ENCODE data around the gene NLGN2.

The NLGN2 gene

GRCh38 chr17:7380321-7380720 lies 27.3 kb upstream of the NLGN2 start:
- no peak for DNase-seq (ENCODE audit: low read depth in 1 of 2, low spot score in 1 of 2)
- Histone ChIP-seq H3K27me3 (ENCODE audit: insufficient read depth, poor library complexity, severe bottlenecking) (no peaks in the 10 kb centered on the region), H3K27ac (replicated peaks) (no peak overlapping the region), H3K4me3 (replicated peaks; ENCODE audit: insufficient read depth, low read length) (no peak overlapping the region)
- TF ChIP-seq GABPA (IDR thresholded peaks at IDR 0.05; ENCODE audit: low read depth) (no peak), SPI1 (IDR thresholded peaks at IDR 0.05; ENCODE audit: borderline replicate concordance, low read depth) (no peak), CTCF (IDR thresholded peaks at IDR 0.05; ENCODE audit: insufficient read depth, low read length) (no peak), POLR2AphosphoS5 (IDR thresholded peaks at IDR 0.05; ENCODE audit: low read depth) (no peak), REST (IDR thresholded peaks at IDR 0.05; ENCODE audit: insufficient replicate concordance, low read depth) (no peak)

- no peak for TF ChIP-seq REST (IDR thresholded peaks at IDR 0.05; ENCODE audit: insufficient replicate concordance, low read depth)
- TF ChIP-seq CTCF (IDR thresholded peaks at IDR 0.05; ENCODE audit: insufficient read depth, low read length) = no peak
- no peak for TF ChIP-seq POLR2AphosphoS5 (IDR thresholded peaks at IDR 0.05; ENCODE audit: low read depth)
- no peak for TF ChIP-seq SPI1 (IDR thresholded peaks at IDR 0.05; ENCODE audit: borderline replicate concordance, low read depth)
- no peak for TF ChIP-seq GABPA (IDR thresholded peaks at IDR 0.05; ENCODE audit: low read depth)
- no peak for DNase-seq (ENCODE audit: low read depth in 1 of 2, low spot score in 1 of 2)
- no peak within 1 kb of the TSS for H3K27ac ChIP-seq (replicated peaks)
- no peak within 1 kb of the TSS for H3K4me3 ChIP-seq (replicated peaks; ENCODE audit: insufficient read depth, low read length)
- H3K27me3 ChIP-seq (ENCODE audit: insufficient read depth, poor library complexity, severe bottlenecking) = no peaks in the 10 kb centered on the region
Observed at GRCh38 chr17:7380855-7381683, 26.6 kb upstream of the NLGN2 start, which contains the start of gene TNK1. TSS of gene TNK1 (plus strand) at chr17:7381089. CDS start at chr17:7382927, 1,838 bp downstream.

GRCh38 chr17:7382901-7383300 lies 24.7 kb upstream of the NLGN2 start:
- no peak for TF ChIP-seq POLR2AphosphoS5 (IDR thresholded peaks at IDR 0.05; ENCODE audit: low read depth)
- TF ChIP-seq REST (IDR thresholded peaks at IDR 0.05; ENCODE audit: insufficient replicate concordance, low read depth) = no peak
- no peak for TF ChIP-seq CTCF (IDR thresholded peaks at IDR 0.05; ENCODE audit: insufficient read depth, low read length)
- TF ChIP-seq SPI1 (IDR thresholded peaks at IDR 0.05; ENCODE audit: borderline replicate concordance, low read depth) = no peak
- TF ChIP-seq GABPA (IDR thresholded peaks at IDR 0.05; ENCODE audit: low read depth) = no peak
- Histone ChIP-seq H3K27me3 (ENCODE audit: insufficient read depth, poor library complexity, severe bottlenecking) (no peaks in the 10 kb centered on the region), H3K4me3 (replicated peaks; ENCODE audit: insufficient read depth, low read length) (no peak overlapping the region), H3K27ac (replicated peaks) (no peak overlapping the region)
- no peak for DNase-seq (ENCODE audit: low read depth in 1 of 2, low spot score in 1 of 2)

Measured in HL-60 (cell line).